ENCODE results near the gene GLDN. TPM values are rescaled to one million over a fixed set of nuclear protein-coding genes. Genes with fewer than 3 reads are reported as not detected.

The GLDN gene
- total RNA-seq, 2 donors from 2014 or later = 1.9 to 9.4 TPM

- Histone ChIP-seq H3K36me3 (no peaks in the 10 kb centered on the region), H3K27me3 (no peaks in the 10 kb centered on the region), H3K4me3 (no peak overlapping the region), H3K9me3 (no peaks in the 10 kb centered on the region), H3K27ac (no peak overlapping the region), H3K4me1 (peaks cover 0 to 16% of the 10 kb centered on the region in 2 donors)
- DNase-seq (ENCODE audit: low spot score) = no peak
- TF ChIP-seq CTCF (IDR thresholded peaks at IDR 0.05) = no peak
These were observed 34.1 kb upstream of the GLDN start for GRCh38 chr15:51307325-51307724.

- Histone ChIP-seq H3K27ac (no peak overlapping the region), H3K9me3 (no peaks in the 10 kb centered on the region), H3K36me3 (no peaks in the 10 kb centered on the region), H3K4me3 (no peak overlapping the region), H3K4me1 (peaks cover 0 to 16% of the 10 kb centered on the region in 2 donors), H3K27me3 (no peaks in the 10 kb centered on the region)
- DNase-seq (ENCODE audit: low spot score) = no peak
- TF ChIP-seq CTCF (IDR thresholded peaks at IDR 0.05) = no peak
These were observed 33.6 kb upstream of the GLDN start for GRCh38 chr15:51307811-51308210.

GRCh38 chr15:51310064-51310463 is 31.4 kb upstream of the GLDN start:
- Histone ChIP-seq H3K27ac (peak overlapping the region in 1 of 2 donors; percentile 33), H3K9me3 (no peaks in the 10 kb centered on the region), H3K4me3 (no peak overlapping the region), H3K36me3 (no peaks in the 10 kb centered on the region), H3K4me1 (peaks cover 0 to 12% of the 10 kb centered on the region in 2 donors), H3K27me3 (no peaks in the 10 kb centered on the region)
- TF ChIP-seq CTCF (IDR thresholded peaks at IDR 0.05) = no peak
- peak; percentile 64 for DNase-seq (ENCODE audit: low spot score)

GRCh38 chr15:51311510-51311909 is 29.9 kb upstream of the GLDN start:
- DNase-seq (ENCODE audit: low spot score) = no peak
- Histone ChIP-seq H3K4me1 (peaks cover 0 to 12% of the 10 kb centered on the region in 2 donors), H3K27me3 (no peaks in the 10 kb centered on the region), H3K9me3 (no peaks in the 10 kb centered on the region), H3K36me3 (no peaks in the 10 kb centered on the region), H3K27ac (no peak overlapping the region), H3K4me3 (no peak overlapping the region)
- no peak for TF ChIP-seq CTCF (IDR thresholded peaks at IDR 0.05)

GRCh38 chr15:51312166-51313073 is 29.0 kb upstream of the GLDN start:
- H3K27ac ChIP-seq = peak overlapping the region in 1 of 2 donors; percentile 38
- DNase-seq (ENCODE audit: low spot score) = no peak
- no peaks in the 10 kb centered on the region for H3K9me3 ChIP-seq
- TF ChIP-seq CTCF (IDR thresholded peaks at IDR 0.05) = no peak
- no peak overlapping the region for H3K4me3 ChIP-seq
- no peaks in the 10 kb centered on the region for H3K27me3 ChIP-seq
- H3K36me3 ChIP-seq = no peaks in the 10 kb centered on the region
- peaks cover 0 to 12% of the 10 kb centered on the region in 2 donors for H3K4me1 ChIP-seq

Measured in right atrium auricular region (tissue), 2 donors.